GM06990 (cell line): ENCODE results near the gene P4HB.

Source experiments
- DNase-seq: peaks from one replicate; pipeline ENCODE4 v3.0.0-alpha.2; 2011; ENCODE audit not compliant: insufficient read length; ENCODE audit errors: extremely low read depth
- H3K27me3 ChIP-seq: replicated peaks from 2 replicates; pipeline ENCODE4 v1.6.0; 2011; ENCODE audit warnings: low read length; ENCODE audit not compliant: control insufficient read depth, insufficient read depth
- H3K36me3 ChIP-seq: 2 replicates; pipeline ENCODE4 v1.5.1; 2011; ENCODE audit warnings: low read length; ENCODE audit not compliant: control insufficient read depth, insufficient read depth
- H3K4me3 ChIP-seq: replicated peaks from 2 replicates; pipeline ENCODE4 v1.5.1; 2011; ENCODE audit warnings: low read depth, mild to moderate bottlenecking, control low read depth, low read length
- TF ChIP-seq, protein P1 (sequence below): IDR thresholded peaks from 2 replicates; pipeline ENCODE4 v1.5.1; 2011; ENCODE audit warnings: low read length, control low read depth, mild to moderate bottlenecking, inconsistent platforms; ENCODE audit not compliant: insufficient read depth, poor library complexity, severe bottlenecking

Gene P4HB

GRCh38 chr17:81807210-81807719, 53.1 kb downstream of the P4HB start:
- no peak for DNase-seq
- TF ChIP-seq, protein P1, sequence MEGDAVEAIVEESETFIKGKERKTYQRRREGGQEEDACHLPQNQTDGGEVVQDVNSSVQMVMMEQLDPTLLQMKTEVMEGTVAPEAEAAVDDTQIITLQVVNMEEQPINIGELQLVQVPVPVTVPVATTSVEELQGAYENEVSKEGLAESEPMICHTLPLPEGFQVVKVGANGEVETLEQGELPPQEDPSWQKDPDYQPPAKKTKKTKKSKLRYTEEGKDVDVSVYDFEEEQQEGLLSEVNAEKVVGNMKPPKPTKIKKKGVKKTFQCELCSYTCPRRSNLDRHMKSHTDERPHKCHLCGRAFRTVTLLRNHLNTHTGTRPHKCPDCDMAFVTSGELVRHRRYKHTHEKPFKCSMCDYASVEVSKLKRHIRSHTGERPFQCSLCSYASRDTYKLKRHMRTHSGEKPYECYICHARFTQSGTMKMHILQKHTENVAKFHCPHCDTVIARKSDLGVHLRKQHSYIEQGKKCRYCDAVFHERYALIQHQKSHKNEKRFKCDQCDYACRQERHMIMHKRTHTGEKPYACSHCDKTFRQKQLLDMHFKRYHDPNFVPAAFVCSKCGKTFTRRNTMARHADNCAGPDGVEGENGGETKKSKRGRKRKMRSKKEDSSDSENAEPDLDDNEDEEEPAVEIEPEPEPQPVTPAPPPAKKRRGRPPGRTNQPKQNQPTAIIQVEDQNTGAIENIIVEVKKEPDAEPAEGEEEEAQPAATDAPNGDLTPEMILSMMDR, result no peak
- Histone ChIP-seq H3K27me3 (no peaks in the 10 kb centered on the region; the same call in 1 of the 2 replicates), H3K36me3 (no peaks in the 10 kb centered on the region), H3K4me3 (no peak overlapping the region)

DNA sequence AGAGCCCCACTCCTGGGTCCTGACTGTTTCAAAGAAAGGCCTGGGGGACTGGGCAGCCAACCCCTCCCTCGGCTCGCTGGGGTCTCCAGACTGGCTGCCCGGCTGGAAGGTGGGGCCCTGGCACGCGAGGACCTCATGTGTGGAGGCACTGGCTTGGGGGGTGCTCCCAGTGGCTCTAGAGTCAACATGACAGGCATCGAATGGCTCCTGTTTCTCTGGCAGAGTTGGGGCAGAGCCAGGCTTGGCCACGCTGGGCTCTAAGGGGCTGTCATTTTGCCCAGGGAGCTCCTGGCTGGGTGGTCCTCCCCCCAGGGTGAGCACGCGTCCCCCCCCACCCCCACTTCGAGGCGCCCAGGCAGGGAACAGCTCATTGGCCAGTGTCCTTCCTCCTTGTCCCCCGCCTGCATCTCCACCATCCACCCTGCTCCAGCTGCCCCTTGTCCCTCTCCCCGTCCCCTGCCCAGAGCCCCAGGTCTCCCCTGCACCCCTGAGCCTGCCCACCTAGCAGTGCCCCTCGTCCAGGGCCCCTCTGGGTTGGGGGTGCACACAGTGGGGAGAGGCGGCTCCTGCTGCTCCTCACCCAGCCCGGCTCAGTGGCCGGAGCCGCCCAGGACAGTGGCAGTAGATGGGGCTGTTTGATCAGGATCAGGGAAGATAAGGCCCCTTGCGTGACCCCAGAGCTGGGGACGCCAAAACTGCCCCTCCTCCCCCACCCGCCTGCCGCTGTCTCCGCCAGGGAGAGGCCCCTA, 53.7 kb downstream of the P4HB start:
- no peak overlapping the region for H3K4me3 ChIP-seq
- no peak for DNase-seq
- no peaks in the 10 kb centered on the region; the same call in 1 of the 2 replicates for H3K27me3 ChIP-seq
- TF ChIP-seq, protein P1, result no peak
- no peaks in the 10 kb centered on the region for H3K36me3 ChIP-seq

GRCh38 chr17:81805707-81806460, 54.5 kb downstream of the P4HB start:
- no peaks in the 10 kb centered on the region; the same call in 1 of the 2 replicates for H3K27me3 ChIP-seq
- TF ChIP-seq, protein P1, result no peak
- no peak for DNase-seq
- H3K4me3 ChIP-seq, result no peak overlapping the region
- H3K36me3 ChIP-seq, result no peaks in the 10 kb centered on the region

GRCh38 chr17:81804559-81805399, 55.6 kb downstream of the P4HB start:
- DNase-seq, result no peak
- TF ChIP-seq, protein P1, result no peak
- no peak overlapping the region for H3K4me3 ChIP-seq
- H3K27me3 ChIP-seq, result no peaks in the 10 kb centered on the region; the same call in 1 of the 2 replicates
- no peaks in the 10 kb centered on the region for H3K36me3 ChIP-seq

DNA sequence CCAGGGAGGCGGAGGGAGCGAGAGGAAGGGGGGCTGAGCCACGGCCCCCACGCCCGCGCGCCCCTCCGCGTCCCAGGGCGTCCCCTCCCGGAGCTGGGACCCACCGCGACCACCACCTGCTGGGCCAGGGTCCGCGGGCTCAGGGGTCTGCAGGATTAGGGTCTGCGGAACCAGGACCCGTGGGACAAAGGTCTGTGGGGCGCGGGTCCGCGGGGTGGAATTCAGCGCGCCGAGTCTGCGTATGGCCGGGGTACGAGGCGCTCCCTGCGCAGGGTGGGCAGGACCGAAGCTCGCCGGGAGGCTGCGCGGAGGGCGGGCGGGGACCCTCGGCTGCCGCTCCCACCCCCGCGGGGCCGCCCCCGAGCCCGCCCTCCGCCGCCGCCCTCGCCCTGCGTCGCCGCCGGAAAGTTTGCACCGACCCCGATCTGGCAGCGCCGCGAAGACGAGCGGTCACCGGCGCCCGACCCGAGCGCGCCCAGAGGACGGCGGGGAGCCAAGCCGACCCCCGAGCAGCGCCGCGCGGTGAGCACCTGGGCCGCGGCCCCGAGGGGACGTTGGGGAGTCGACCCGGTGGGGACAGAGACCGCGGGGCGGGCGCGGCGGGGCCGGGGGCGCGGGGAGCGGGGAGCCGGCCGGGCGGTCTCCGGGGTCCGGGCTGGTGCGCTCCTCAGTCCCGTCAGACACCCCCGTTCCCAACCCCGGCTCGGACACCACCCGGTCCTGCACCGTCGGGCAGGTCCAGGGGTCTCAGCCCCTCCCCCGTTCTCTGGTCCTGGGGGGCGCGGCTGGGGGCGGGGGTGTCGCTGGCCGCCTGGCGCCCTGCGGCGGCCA, 56.4 kb downstream of the P4HB start, which contains the start of gene GCGR:
GCGR (plus strand) TSS at position 423 of the 831 bp plus-strand sequence. CDS start 4,869 bp downstream, outside the sequence.
- Histone ChIP-seq H3K36me3 (no peaks in the 10 kb centered on the region), H3K27me3 (no peaks in the 10 kb centered on the region; the same call in 1 of the 2 replicates), H3K4me3 (no peak within 1 kb of the TSS)
- TF ChIP-seq, protein P1, result no peak
- no peak for DNase-seq
